ENCODE measurements around the gene MINDY2. TPM values are rescaled to one million over a fixed set of nuclear protein-coding genes. Genes with fewer than 3 reads are reported as not detected.

MINDY2 gene
- total RNA-seq, 1 experiment from 2014 or later: 42.3 TPM

Other genes with a start within 250 kb of the MINDY2 start
- 292 and 334 TPM in 2 replicates for gene ADAM10, start 21.6 kb upstream of the MINDY2 start, total RNA-seq (2014; rRNA removed; shearing (Covaris generic))
- 105 and 131 TPM in 2 replicates for gene SLTM, start 162.4 kb downstream of the MINDY2 start, total RNA-seq (2014; rRNA removed; shearing (Covaris generic))
- gene RNF111, start 216.4 kb downstream of the MINDY2 start, total RNA-seq (2014; rRNA removed; shearing (Covaris generic)): 27.2 and 30.1 TPM in 2 replicates